CD4-positive, alpha-beta T cell (primary cell): Measurements from ENCODE around the gene ANXA2. TPM values are rescaled to one million over a fixed set of nuclear protein-coding genes. Genes with fewer than 3 reads are reported as not detected.

ENCODE experiments used
- ATAC-seq: fragments of 200-7000 bp; cut with Tn5 transposase; one replicate; pipeline ENCODE4 v1.10.0; 2022; ENCODE audit warnings: mild to moderate bottlenecking; ENCODE audit not compliant: poor library complexity
- CTCF ChIA-PET: fragments of 350-600 bp; sonication (Branson Sonifier 250); formaldehyde crosslinking; loops from one replicate; lab custom pipeline; 2021; ENCODE audit warnings: antibody characterized with exemption, inconsistent platforms; lab: Charles Lee
- POLR2A ChIA-PET: fragments of 350-600 bp; sonication (Branson Sonifier 250); formaldehyde crosslinking; loops from one replicate; lab custom pipeline; 2021; ENCODE audit warnings: antibody characterized with exemption, inconsistent platforms; lab: Charles Lee
- DNase-seq, 14 experiments: peaks; one replicate each; pipeline ENCODE4 v3.0.0-alpha.2; 2013 to 2020; ENCODE audit warnings: mixed read lengths in 2 of 14
- H3K27ac ChIP-seq, 2 donors: one replicate each; pipeline versions ENCODE4 v1.5.1 to v1.7.0; 2013; ENCODE audit warnings: low read length in 2 of 2, low read depth in 1 of 2, mild to moderate bottlenecking in 1 of 2
- H3K27me3 ChIP-seq, 2 experiments: 1 replicate in 1 of 2; 2 replicates in 1 of 2; pipeline versions ENCODE4 v1.6.1 to v1.7.0; 2013; ENCODE audit warnings: low read length in 2 of 2, control low read depth in 1 of 2, mild to moderate bottlenecking in 1 of 2, moderate library complexity in 1 of 2; ENCODE audit not compliant: insufficient read depth in 2 of 2, control insufficient read depth in 1 of 2
- H3K36me3 ChIP-seq: one replicate; pipeline ENCODE4 v1.6.1; 2013; ENCODE audit warnings: low read length, control low read depth; ENCODE audit not compliant: insufficient read depth
- H3K4me1 ChIP-seq: one replicate; pipeline ENCODE4 v1.6.1; 2013; ENCODE audit warnings: low read length, control low read depth; ENCODE audit not compliant: insufficient read depth
- H3K4me3 ChIP-seq: one replicate; pipeline ENCODE4 v1.5.1; 2013; ENCODE audit warnings: mild to moderate bottlenecking, low read length, moderate library complexity
- H3K9me3 ChIP-seq, 2 experiments: 1 replicate in 1 of 2; 2 replicates in 1 of 2; pipeline versions ENCODE4 v1.6.1 to v1.7.0; 2013; ENCODE audit warnings: low read length in 2 of 2, mild to moderate bottlenecking in 2 of 2, control low read depth in 1 of 2, moderate library complexity in 1 of 2; ENCODE audit not compliant: control insufficient read depth in 1 of 2, insufficient read depth in 1 of 2
- H3K27ac Mint-ChIP-seq: one replicate; pipeline ENCODE4 v1.8.0; 2020; ENCODE audit warnings: mixed read lengths
- H3K27me3 Mint-ChIP-seq: one replicate; pipeline ENCODE4 v1.8.0; 2021; ENCODE audit warnings: mixed read lengths
- H3K36me3 Mint-ChIP-seq: one replicate; pipeline ENCODE4 v1.8.0; 2021; ENCODE audit warnings: low read depth, mixed read lengths
- H3K4me1 Mint-ChIP-seq: one replicate; pipeline ENCODE4 v1.8.0; 2021; ENCODE audit warnings: low read depth, mixed read lengths
- H3K4me3 Mint-ChIP-seq: one replicate; pipeline ENCODE4 v1.8.0; 2020; ENCODE audit warnings: mild to moderate bottlenecking, mixed read lengths
- H3K9me3 Mint-ChIP-seq: one replicate; pipeline ENCODE4 v1.8.0; 2020; ENCODE audit warnings: mixed read lengths
- CTCF ChIP-seq: fragments of 200-600 bp; IDR thresholded peaks from one replicate; pipeline ENCODE4 v1.8.0; 2022; ENCODE audit warnings: antibody characterized with exemption, mild to moderate bottlenecking
- intact Hi-C, 2 experiments: fragments of 100-400 bp; cut with DNase I in 1 of 2; cut with micrococcal nuclease in 1 of 2; formaldehyde crosslinking; loops; one replicate each; pipeline versions ENCODE4 v1.15.1 to v1.9.0; 2023 to 2025; cut with DNase I, micrococcal nuclease
- total RNA-seq, 174 experiments: library from RNA in 2 of 174; stranded (reverse) in 2 of 174; gene quantifications; one replicate each; pipeline ENCODE4 v1.2.3 and lab custom pipeline; 2021 to 2026

Gene ANXA2
- total RNA-seq, 2 experiments from 2014 or later: 70.8 to 74.5 TPM

GRCh38 chr15:60349589-60349988 is 48.2 kb downstream of the ANXA2 start:
- peaks cover 77% of the 10 kb centered on the region for H3K36me3 Mint-ChIP-seq
- no peak overlapping the region for H3K4me3 Mint-ChIP-seq

GRCh38 chr15:60347480-60348049 is 50.2 kb downstream of the ANXA2 start:
- H3K27ac Mint-ChIP-seq: no peak overlapping the region
- no peak overlapping the region for H3K4me3 Mint-ChIP-seq
- no peaks in the 10 kb centered on the region for H3K27me3 ChIP-seq
- ATAC-seq: no peak
- H3K27ac ChIP-seq: no peak overlapping the region
- no peaks in the 10 kb centered on the region for H3K9me3 Mint-ChIP-seq
- no peaks in the 10 kb centered on the region for H3K27me3 Mint-ChIP-seq
- no peak for DNase-seq
- H3K36me3 ChIP-seq: peaks cover 58% of the 10 kb centered on the region
- ChIA-PET CTCF (no interaction called here), POLR2A (no interaction called here)
- no peak overlapping the region for H3K4me3 ChIP-seq
- no peaks in the 10 kb centered on the region for H3K4me1 Mint-ChIP-seq
- peaks cover 62% of the 10 kb centered on the region for H3K36me3 Mint-ChIP-seq
- H3K4me1 ChIP-seq: no peaks in the 10 kb centered on the region
- TF ChIP-seq CTCF: no peak
- intact Hi-C loops: no loop called here
- peaks cover 0 to 3% of the 10 kb centered on the region in 2 experiments for H3K9me3 ChIP-seq

More at GRCh38 chr15:60349589-60349988, 48.2 kb downstream of the ANXA2 start:
- Histone ChIP-seq H3K36me3 (peaks cover 78% of the 10 kb centered on the region), H3K27ac (no peak overlapping the region), H3K4me1 (no peaks in the 10 kb centered on the region), H3K9me3 (peaks cover 0 to 3% of the 10 kb centered on the region in 2 experiments), H3K4me3 (no peak overlapping the region), H3K27me3 (no peaks in the 10 kb centered on the region)
- Mint-ChIP-seq H3K27ac (no peak overlapping the region), H3K9me3 (no peaks in the 10 kb centered on the region), H3K27me3 (no peaks in the 10 kb centered on the region), H3K4me1 (no peaks in the 10 kb centered on the region)
- ChIA-PET POLR2A (no interaction called here), CTCF (no interaction called here)
- intact Hi-C loops: no loop called here
- DNase-seq (no peak), ATAC-seq (no peak)
- no peak for TF ChIP-seq CTCF

GRCh38 chr15:60346653-60347052 is 51.1 kb downstream of the ANXA2 start:
- ChIA-PET CTCF (no interaction called here), POLR2A (no interaction called here)
- H3K9me3 Mint-ChIP-seq: no peaks in the 10 kb centered on the region
- Histone ChIP-seq H3K27ac (no peak overlapping the region), H3K27me3 (no peaks in the 10 kb centered on the region), H3K4me1 (no peaks in the 10 kb centered on the region), H3K9me3 (peaks cover 0 to 3% of the 10 kb centered on the region in 2 experiments), H3K4me3 (no peak overlapping the region), H3K36me3 (peaks cover 49% of the 10 kb centered on the region)
- H3K4me3 Mint-ChIP-seq: no peak overlapping the region
- intact Hi-C loops: no loop called here
- no peaks in the 10 kb centered on the region for H3K4me1 Mint-ChIP-seq
- TF ChIP-seq CTCF: no peak
- no peak overlapping the region for H3K27ac Mint-ChIP-seq
- peaks cover 53% of the 10 kb centered on the region for H3K36me3 Mint-ChIP-seq
- ATAC-seq: no peak
- DNase-seq: no peak
- H3K27me3 Mint-ChIP-seq: no peaks in the 10 kb centered on the region
